ENCODE measurements around the gene CRMP1.

Gene CRMP1

GRCh38 chr4:5893591-5893990 is 705 bp upstream of the CRMP1 start:
- H3K9me3 ChIP-seq (ENCODE audit: control insufficient read depth, low read length) = peaks cover 7% of the 10 kb centered on the region
- no peak overlapping the region for H3K18ac ChIP-seq (ENCODE audit: low read depth in 1 of 2, low read length in 2 of 2)
- peaks cover 16% of the 10 kb centered on the region for H3K4me1 ChIP-seq (ENCODE audit: control insufficient read depth, insufficient read depth, low read depth, low read length)
- H2BK15ac ChIP-seq (ENCODE audit: low read depth, poor library complexity, severe bottlenecking) = no peak overlapping the region
- no peak overlapping the region for H4K91ac ChIP-seq (ENCODE audit: low read length)
- H3K14ac ChIP-seq (ENCODE audit: low read length in 2 of 2) = no peak overlapping the region
- no peak overlapping the region for H4K8ac ChIP-seq (ENCODE audit: low read length)
- no peak overlapping the region for H3K4me3 ChIP-seq (ENCODE audit: insufficient read depth in 1 of 2, low read depth in 1 of 2, low read length in 2 of 2)
- no peak overlapping the region for H2BK120ac ChIP-seq (ENCODE audit: low read depth, low read length)
- no peak overlapping the region for H3K23ac ChIP-seq (ENCODE audit: low read length in 2 of 2)
- no peaks in the 10 kb centered on the region for H3K79me1 ChIP-seq (replicated peaks; ENCODE audit: low read length, poor library complexity, severe bottlenecking)
- H2BK5ac ChIP-seq (ENCODE audit: low read depth, low read length, poor library complexity, severe bottlenecking) = no peak overlapping the region
- no peaks in the 10 kb centered on the region for H3K36me3 ChIP-seq (ENCODE audit: control insufficient read depth in 1 of 2, insufficient read depth in 2 of 2, low read depth in 1 of 2, low read length in 2 of 2)
- H3K9ac ChIP-seq (ENCODE audit: low read length) = no peak overlapping the region
- no peak overlapping the region for H3K27ac ChIP-seq (ENCODE audit: low read length, poor library complexity, severe bottlenecking)
- H3K4ac ChIP-seq (ENCODE audit: low read depth in 1 of 2, low read length in 2 of 2) = no peak overlapping the region
- H3K4me2 ChIP-seq (ENCODE audit: low read length, poor library complexity, severe bottlenecking) = no peak overlapping the region
- no peak for DNase-seq
- no peak overlapping the region for H2BK12ac ChIP-seq (ENCODE audit: low read length in 2 of 2)
- no peak overlapping the region for H2AK5ac ChIP-seq (ENCODE audit: low read length, severe bottlenecking)
- H2AFZ ChIP-seq (ENCODE audit: low read depth, low read length) = no peak overlapping the region
- peaks cover 80 to 91% of the 10 kb centered on the region in 2 experiments for H3K27me3 ChIP-seq (ENCODE audit: control insufficient read depth in 1 of 2, insufficient read depth in 1 of 2, low read length in 2 of 2)
- WGBS = 83% methylated on average over 8 of the region's 8 CpGs

GRCh38 chr4:5892323-5893003 is 423 bp downstream of the CRMP1 start:
- H3K14ac ChIP-seq (ENCODE audit: low read length in 2 of 2) = peak overlapping the region in 1 of 2 experiments; percentile 29
- H3K9ac ChIP-seq (ENCODE audit: low read length) = no peak overlapping the region
- no peak overlapping the region for H4K91ac ChIP-seq (ENCODE audit: low read length)
- peaks cover 26% of the 10 kb centered on the region for H3K4me1 ChIP-seq (ENCODE audit: control insufficient read depth, insufficient read depth, low read depth, low read length)
- H2BK5ac ChIP-seq (ENCODE audit: low read depth, low read length, poor library complexity, severe bottlenecking) = no peak overlapping the region
- H2BK12ac ChIP-seq (ENCODE audit: low read length in 2 of 2) = no peak overlapping the region
- no peak overlapping the region for H3K23ac ChIP-seq (ENCODE audit: low read length in 2 of 2)
- H3K9me3 ChIP-seq (ENCODE audit: control insufficient read depth, low read length) = peaks cover 3% of the 10 kb centered on the region
- no peak overlapping the region for H3K18ac ChIP-seq (ENCODE audit: low read depth in 1 of 2, low read length in 2 of 2)
- no peak overlapping the region for H2AK5ac ChIP-seq (ENCODE audit: low read length, severe bottlenecking)
- H3K79me1 ChIP-seq (replicated peaks; ENCODE audit: low read length, poor library complexity, severe bottlenecking) = no peaks in the 10 kb centered on the region
- peak overlapping the region; percentile 16 for H2AFZ ChIP-seq (ENCODE audit: low read depth, low read length)
- no peak overlapping the region for H3K27ac ChIP-seq (ENCODE audit: low read length, poor library complexity, severe bottlenecking)
- H2BK120ac ChIP-seq (ENCODE audit: low read depth, low read length) = no peak overlapping the region
- no peaks in the 10 kb centered on the region for H3K36me3 ChIP-seq (ENCODE audit: control insufficient read depth in 1 of 2, insufficient read depth in 2 of 2, low read depth in 1 of 2, low read length in 2 of 2)
- no peak overlapping the region for H3K4me2 ChIP-seq (ENCODE audit: low read length, poor library complexity, severe bottlenecking)
- H3K27me3 ChIP-seq (ENCODE audit: control insufficient read depth in 1 of 2, insufficient read depth in 1 of 2, low read length in 2 of 2) = peaks cover 76 to 84% of the 10 kb centered on the region in 2 experiments
- no peak overlapping the region for H4K8ac ChIP-seq (ENCODE audit: low read length)
- 0% methylated on average over 29 of the region's 100 CpGs for WGBS
- H3K4ac ChIP-seq (ENCODE audit: low read depth in 1 of 2, low read length in 2 of 2) = no peak overlapping the region
- no peak overlapping the region for H2BK15ac ChIP-seq (ENCODE audit: low read depth, poor library complexity, severe bottlenecking)
- no peak overlapping the region for H3K4me3 ChIP-seq (ENCODE audit: insufficient read depth in 1 of 2, low read depth in 1 of 2, low read length in 2 of 2)
- no peak for DNase-seq

GRCh38 chr4:5891563-5892322 is 1.1 kb downstream of the CRMP1 start:
- Histone ChIP-seq H3K36me3 (ENCODE audit: control insufficient read depth in 1 of 2, insufficient read depth in 2 of 2, low read depth in 1 of 2, low read length in 2 of 2) (no peaks in the 10 kb centered on the region), H3K23ac (ENCODE audit: low read length in 2 of 2) (no peak overlapping the region), H2BK15ac (ENCODE audit: low read depth, poor library complexity, severe bottlenecking) (no peak overlapping the region), H3K4ac (ENCODE audit: low read depth in 1 of 2, low read length in 2 of 2) (no peak overlapping the region), H3K79me1 (replicated peaks; ENCODE audit: low read length, poor library complexity, severe bottlenecking) (no peaks in the 10 kb centered on the region), H3K14ac (ENCODE audit: low read length in 2 of 2) (no peak overlapping the region), H2BK120ac (ENCODE audit: low read depth, low read length) (no peak overlapping the region), H3K27ac (ENCODE audit: low read length, poor library complexity, severe bottlenecking) (no peak overlapping the region), H3K27me3 (ENCODE audit: control insufficient read depth in 1 of 2, insufficient read depth in 1 of 2, low read length in 2 of 2) (peaks cover 79 to 84% of the 10 kb centered on the region in 2 experiments), H2AFZ (ENCODE audit: low read depth, low read length) (no peak overlapping the region), H3K18ac (ENCODE audit: low read depth in 1 of 2, low read length in 2 of 2) (no peak overlapping the region), H2BK12ac (ENCODE audit: low read length in 2 of 2) (no peak overlapping the region), H2BK5ac (ENCODE audit: low read depth, low read length, poor library complexity, severe bottlenecking) (no peak overlapping the region), H2AK5ac (ENCODE audit: low read length, severe bottlenecking) (no peak overlapping the region), H4K8ac (ENCODE audit: low read length) (no peak overlapping the region), H4K91ac (ENCODE audit: low read length) (no peak overlapping the region), H3K4me1 (ENCODE audit: control insufficient read depth, insufficient read depth, low read depth, low read length) (peaks cover 29% of the 10 kb centered on the region), H3K4me3 (ENCODE audit: insufficient read depth in 1 of 2, low read depth in 1 of 2, low read length in 2 of 2) (no peak overlapping the region), H3K4me2 (ENCODE audit: low read length, poor library complexity, severe bottlenecking) (no peak overlapping the region), H3K9me3 (ENCODE audit: control insufficient read depth, low read length) (no peaks in the 10 kb centered on the region), H3K9ac (ENCODE audit: low read length) (no peak overlapping the region)
- 25% methylated on average over 32 of the region's 34 CpGs for whole genome bisulfite sequencing
- DNase-seq = no peak

- Histone ChIP-seq H3K4ac (ENCODE audit: low read depth in 1 of 2, low read length in 2 of 2) (no peak overlapping the region), H2BK15ac (ENCODE audit: low read depth, poor library complexity, severe bottlenecking) (no peak overlapping the region), H3K27ac (ENCODE audit: low read length, poor library complexity, severe bottlenecking) (no peak overlapping the region), H3K4me2 (ENCODE audit: low read length, poor library complexity, severe bottlenecking) (peak overlapping the region; percentile 44), H3K4me3 (ENCODE audit: insufficient read depth in 1 of 2, low read depth in 1 of 2, low read length in 2 of 2) (no peak overlapping the region), H3K27me3 (ENCODE audit: control insufficient read depth in 1 of 2, insufficient read depth in 1 of 2, low read length in 2 of 2) (peaks cover 83 to 85% of the 10 kb centered on the region in 2 experiments), H3K36me3 (ENCODE audit: control insufficient read depth in 1 of 2, insufficient read depth in 2 of 2, low read depth in 1 of 2, low read length in 2 of 2) (no peaks in the 10 kb centered on the region), H3K79me1 (replicated peaks; ENCODE audit: low read length, poor library complexity, severe bottlenecking) (no peaks in the 10 kb centered on the region), H2BK12ac (ENCODE audit: low read length in 2 of 2) (no peak overlapping the region), H2BK120ac (ENCODE audit: low read depth, low read length) (no peak overlapping the region), H4K91ac (ENCODE audit: low read length) (no peak overlapping the region), H4K8ac (ENCODE audit: low read length) (no peak overlapping the region), H2AK5ac (ENCODE audit: low read length, severe bottlenecking) (no peak overlapping the region), H3K4me1 (ENCODE audit: control insufficient read depth, insufficient read depth, low read depth, low read length) (peaks cover 29% of the 10 kb centered on the region), H3K18ac (ENCODE audit: low read depth in 1 of 2, low read length in 2 of 2) (no peak overlapping the region), H3K9ac (ENCODE audit: low read length) (no peak overlapping the region), H2BK5ac (ENCODE audit: low read depth, low read length, poor library complexity, severe bottlenecking) (no peak overlapping the region), H3K14ac (ENCODE audit: low read length in 2 of 2) (no peak overlapping the region), H3K9me3 (ENCODE audit: control insufficient read depth, low read length) (no peaks in the 10 kb centered on the region), H3K23ac (ENCODE audit: low read length in 2 of 2) (no peak overlapping the region), H2AFZ (ENCODE audit: low read depth, low read length) (no peak overlapping the region)
- DNase-seq = peak; percentile 54
- under 1% methylated on average over 40 of the region's 41 CpGs for WGBS
Observed at GRCh38 chr4:5890063-5890727, 2.7 kb downstream of the CRMP1 start.

Measured in mesenchymal stem cell (in vitro differentiated cells and primary cell).